ENCODE data around the gene RAPGEF4.

The RAPGEF4 gene

DNA sequence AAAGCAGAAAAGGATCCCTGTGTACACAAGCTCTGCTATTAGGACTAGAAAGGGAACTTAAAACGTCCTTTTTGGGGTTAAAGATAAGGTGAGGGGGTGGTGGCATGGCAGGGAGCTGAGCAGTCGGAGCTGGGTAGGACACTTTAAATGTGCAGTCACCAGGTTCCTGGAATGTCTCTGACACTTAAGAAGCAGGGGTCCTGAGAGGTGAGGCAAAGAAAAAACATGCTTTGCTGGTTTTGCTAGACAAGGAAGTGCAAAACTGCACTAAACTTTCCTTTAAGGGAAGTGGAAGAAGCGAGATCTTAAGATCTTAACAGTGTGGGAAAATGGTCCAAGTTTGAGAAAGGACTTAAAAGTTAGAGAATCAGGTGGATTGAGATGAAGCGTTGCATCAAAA, 240.5 kb downstream of the RAPGEF4 start:
- no peak for DNase-seq

DNA sequence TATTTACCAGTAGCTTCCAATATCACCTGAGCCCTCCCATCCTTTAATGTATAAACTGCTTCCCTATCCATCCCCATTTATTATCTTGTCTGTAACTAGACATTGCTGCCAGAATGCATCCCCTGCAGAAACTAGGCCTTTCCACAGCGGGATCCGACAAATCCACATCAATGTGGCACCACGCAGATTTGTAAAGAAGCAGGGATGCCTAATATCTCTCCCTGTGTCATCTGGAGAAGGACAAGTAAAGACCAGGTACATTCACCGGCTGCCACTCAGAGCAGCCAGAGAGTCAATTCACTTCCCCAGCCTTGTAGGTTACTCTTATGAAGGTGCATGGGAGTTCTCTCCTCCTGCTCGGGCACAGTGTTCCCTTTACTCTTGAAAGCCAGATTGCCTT, 241.2 kb downstream of the RAPGEF4 start:
- DNase-seq: no peak

DNA sequence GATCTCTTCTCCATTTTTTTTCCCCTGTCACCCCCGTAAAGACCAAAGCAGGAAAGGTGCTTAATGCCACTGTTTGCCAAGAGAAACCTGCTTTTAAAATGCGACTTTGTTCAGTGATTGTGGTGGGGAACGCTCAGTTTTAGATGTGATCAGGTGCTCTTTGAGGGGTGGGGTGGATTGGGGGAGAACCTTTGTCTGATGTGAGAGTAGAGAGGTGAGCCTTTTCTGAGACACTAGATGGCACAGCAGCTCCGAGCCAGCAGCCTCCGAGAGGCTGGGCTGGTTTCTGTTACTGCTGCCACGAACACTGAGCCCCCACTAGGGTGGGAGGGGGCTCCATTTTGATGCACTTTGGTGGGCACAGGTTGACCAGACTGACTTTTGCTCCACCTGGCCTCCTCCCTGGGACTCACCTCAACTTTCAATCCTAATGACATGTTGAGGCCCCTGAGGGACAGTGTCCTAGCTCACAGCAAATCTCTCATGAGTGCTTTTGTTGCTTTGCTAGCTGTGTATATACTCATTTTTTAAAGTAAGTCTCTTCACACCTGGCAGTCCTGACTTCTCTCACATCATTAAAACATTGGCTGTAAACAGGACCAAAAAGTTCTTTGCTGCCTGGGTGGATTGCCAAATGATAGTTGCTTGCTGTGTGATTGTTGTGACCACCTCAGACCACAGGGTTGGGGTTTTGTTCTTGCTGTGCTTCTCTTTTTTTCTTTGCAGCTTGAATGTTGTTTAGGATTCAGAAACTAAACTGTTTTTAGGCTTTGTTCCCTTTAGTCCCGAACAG, 241.8 kb downstream of the RAPGEF4 start:
- DNase-seq: no peak

DNA sequence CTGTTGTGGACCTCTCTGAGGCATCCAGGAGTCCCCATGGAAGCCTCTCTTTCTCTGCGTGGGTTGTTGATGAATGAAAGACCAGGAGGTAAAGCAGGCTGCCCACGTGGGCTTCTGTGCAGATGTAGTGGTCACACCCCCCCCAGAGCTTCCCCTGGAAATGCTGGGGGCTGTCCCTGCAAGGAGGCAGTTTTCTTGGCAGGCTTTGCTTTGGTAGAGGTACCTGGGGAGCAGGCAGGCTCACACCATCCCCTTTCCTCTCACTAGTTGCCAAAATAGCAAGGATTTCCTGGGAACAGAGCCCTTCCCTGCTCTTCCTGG, 242.4 kb downstream of the RAPGEF4 start:
- DNase-seq: no peak

DNA sequence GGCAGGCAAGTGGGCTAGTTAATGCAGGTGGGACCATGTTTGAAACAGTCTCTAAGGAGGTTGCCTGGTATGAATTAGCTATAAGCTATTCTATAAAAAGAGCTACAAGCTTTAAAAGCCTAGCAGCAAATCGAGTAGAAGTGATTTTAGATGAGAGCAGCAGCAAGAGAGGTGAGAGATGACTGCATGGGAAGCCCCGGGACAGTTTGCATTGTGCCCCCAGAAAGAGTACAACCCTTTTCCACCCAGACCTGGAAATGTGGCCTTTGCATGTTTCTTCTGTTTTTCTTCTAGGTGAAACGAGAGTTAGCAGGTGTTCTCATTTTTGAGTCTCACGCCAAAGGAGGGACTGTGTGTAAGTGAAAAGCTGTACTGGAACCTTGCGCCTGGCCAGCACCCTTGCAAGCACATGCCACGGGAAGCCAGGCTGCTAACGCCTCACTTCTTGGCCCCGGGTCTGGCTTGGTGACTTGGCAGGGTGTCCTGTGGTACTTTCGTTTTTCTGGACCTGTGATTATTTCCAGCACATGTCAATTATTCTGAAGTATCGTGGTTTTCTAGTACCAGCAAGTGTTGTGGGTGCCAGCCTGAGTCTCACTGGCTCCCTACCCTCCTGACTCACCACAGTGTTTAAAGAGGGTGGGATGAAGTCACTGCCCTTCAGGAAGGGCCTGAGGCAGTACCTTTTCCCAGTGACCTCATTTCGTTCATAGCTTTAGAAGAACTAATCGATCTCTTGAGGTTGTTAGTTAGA, 249.7 kb downstream of the RAPGEF4 start:
- no peak for DNase-seq

DNA sequence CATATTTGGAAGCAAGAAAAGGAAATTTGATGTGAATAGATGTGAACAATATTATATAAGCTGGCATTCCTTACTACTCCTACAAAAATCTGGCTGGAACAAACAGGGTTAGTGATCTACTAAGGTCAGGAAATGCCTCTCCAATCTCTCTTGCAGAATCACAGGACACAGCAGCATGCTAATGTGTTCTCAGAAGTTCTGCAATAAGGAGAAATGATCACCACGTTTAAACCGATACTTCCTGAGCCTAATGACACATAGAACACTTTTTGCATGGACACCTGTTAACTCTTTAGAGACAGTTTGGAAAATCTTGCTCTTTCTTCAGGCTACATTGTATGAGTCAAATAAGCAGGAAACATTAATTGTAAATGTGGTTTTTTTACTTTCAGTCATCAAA, 250.4 kb downstream of the RAPGEF4 start:
- DNase-seq: no peak

DNA sequence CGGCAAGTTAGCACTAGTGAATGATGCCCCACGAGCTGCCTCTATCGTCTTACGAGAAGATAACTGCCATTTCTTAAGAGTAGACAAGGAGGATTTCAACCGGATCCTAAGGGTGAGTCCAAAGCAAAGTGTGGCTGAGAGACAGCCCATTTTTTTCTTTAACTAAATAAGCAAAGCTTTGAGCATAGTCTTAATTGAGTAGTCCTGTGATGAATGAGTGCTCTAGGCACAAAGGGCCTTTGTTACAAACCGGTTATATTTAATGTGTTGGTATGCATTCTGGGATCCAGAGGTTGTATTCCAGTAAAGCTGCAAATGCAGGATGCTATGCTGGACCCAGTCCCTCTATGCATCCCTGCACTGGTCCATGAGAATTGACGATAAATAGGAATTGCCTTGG, 253.1 kb downstream of the RAPGEF4 start:
- no peak for DNase-seq

DNA sequence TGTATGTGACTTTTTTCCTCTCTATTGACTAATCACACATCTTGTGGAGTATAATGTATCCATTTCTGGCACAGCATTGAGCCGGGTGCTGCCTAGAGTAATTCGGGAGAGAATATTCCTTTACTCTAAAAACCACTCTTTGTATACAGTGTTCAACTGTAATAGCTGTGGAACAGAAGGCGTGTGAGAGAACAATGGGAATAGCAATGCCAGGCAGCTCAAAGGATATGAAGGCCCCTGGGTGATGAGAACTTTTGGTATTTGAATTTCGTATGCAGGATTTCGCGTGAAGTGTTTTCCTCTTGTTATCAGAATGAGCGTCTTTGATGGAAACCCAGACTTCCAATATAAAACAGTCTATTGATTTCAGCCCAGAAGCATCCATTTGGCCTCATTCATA, 255.4 kb downstream of the RAPGEF4 start:
- no peak for DNase-seq

DNA sequence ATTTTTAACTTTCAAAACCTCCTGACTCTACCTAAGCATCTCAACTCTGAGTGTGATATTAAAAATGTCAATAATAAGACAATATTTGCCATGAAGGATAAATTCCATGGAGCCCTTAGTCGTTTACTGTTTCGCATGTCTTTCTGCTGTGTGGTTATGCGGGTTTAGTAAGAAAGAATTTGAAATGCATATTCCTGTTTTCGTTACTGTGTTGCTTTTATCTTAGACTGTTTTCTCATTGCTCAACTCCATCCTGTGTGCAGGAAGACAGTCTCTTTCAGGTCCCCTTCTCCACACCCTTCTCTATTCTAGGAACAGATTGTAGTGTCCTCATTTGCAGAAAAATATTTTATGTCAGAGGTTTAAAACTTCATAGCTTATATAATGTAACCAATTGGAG, 257.5 kb downstream of the RAPGEF4 start:
- no peak for DNase-seq

DNA sequence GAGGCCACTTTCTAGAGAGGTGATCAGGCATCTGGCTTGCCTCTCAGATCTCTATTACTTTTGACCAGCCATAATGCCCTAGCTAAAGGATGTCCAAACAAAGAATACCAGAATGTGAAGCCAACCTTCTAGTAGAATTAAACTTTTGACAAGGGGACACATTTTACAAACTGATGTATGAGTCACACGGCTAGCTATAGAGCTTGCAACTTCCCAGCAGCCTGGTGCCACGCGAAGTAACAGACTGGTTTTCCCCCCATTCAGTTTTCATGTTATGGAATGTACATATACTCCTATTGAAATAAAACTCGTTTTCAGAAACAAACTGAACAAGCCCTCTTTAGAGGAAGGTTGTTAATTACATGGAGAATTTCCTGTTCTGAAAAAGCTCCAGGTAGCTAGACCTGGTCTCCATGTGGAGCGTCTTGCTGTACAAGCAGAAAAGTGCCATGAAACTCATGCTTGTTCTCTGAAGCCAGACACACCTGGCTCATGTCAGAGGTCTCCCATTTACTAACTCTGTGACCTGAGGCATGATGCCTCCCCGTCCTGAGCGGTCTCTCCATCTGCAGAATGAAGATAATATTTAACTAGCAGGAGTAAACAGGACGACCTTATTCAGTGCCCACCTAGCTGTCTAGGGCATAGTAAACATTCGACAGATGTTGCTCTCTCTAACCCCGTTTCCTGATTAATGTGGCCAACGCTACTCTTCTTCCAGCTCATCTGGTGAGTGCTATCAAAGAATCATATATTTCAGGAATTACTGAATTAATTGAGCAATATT, 258.5 kb downstream of the RAPGEF4 start:
- no peak for DNase-seq

DNA sequence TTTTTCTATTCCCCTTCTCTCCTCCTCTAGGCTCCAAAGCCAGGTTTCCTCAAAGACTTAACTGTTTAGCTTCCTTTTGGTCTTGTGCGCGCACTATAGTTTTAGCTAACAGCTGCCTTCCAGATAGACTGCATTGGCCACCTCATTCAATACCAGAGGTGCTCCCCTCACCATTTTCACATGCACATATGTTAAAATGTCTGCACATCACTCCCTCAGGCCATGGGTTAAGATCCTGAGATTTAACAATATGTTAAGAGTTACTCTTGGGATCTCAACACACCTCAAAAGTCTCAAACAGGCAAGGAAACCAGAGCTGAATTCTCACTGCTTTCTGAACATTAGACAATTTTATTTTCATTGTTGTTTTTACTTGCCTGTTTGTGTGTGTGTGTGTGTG, 259.2 kb downstream of the RAPGEF4 start:
- no peak for DNase-seq

DNA sequence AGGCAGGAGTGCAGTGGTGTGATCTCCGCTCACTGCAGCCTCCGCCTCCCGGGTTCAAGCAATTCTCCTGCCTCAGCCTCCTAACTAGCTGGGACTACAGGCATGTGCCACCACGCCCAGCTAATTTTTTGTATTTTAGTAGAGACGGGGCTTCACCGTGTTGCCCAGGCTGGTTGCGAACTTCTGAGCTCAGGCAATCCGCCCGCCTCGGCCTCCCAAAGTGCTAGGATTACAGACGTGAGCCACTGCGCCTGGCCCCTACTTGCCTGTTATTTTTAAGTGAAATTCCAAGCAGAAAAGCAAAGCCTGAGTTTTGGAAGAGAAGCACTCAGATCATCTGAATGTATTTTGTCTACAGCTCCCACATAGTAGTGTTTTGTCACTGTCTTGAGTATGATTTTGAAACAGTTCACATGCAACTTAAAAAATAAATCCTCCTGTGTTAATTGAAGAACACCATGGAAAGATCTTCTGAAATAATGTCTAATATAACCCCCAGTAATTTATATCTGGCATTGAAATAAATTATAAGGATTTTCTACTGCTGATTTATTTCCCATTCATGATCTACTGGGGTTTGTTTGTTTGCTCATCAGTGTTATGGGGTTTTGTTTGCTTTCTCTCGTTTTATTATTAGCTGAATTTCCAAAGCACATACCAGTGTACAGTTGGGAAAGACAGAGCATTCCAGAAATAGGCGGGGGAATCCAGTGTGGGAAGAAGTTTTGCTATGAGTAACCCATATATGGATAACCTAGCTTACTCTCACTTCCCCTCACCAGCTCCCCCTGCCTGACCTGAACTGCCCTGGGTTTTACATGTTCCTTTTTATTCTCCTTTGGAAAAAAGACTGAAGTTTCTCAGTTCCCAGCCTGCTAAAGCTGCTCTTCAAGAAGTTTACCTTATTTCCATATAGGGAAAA, 259.9 kb downstream of the RAPGEF4 start:
- DNase-seq: no peak

DNA sequence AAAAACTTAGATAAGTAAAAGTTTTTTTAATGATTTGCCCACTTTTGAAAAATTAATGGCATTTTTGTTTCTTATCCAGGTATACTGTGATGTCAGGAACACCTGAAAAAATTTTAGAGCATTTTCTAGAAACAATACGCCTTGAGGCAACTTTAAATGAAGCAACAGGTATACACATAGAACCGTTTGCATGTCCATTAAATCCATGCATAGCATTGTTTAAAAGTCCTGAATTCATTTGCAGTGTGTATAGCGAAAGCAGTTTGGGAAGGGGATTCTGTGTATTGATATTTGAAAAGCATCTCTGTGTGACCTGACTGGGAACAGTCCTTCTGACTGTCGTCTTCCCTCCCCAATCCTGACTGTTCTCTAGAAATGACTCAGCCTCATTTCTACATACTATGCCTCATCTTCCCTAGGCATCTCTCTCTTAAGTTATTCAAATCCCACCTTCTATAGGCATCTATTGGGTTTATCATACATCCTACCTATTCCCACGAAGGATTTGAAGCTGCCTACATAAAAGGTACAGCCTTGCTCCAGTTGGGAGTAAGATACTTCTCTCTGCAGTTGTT, 260.8 kb downstream of the RAPGEF4 start:
- DNase-seq: no peak

DNA sequence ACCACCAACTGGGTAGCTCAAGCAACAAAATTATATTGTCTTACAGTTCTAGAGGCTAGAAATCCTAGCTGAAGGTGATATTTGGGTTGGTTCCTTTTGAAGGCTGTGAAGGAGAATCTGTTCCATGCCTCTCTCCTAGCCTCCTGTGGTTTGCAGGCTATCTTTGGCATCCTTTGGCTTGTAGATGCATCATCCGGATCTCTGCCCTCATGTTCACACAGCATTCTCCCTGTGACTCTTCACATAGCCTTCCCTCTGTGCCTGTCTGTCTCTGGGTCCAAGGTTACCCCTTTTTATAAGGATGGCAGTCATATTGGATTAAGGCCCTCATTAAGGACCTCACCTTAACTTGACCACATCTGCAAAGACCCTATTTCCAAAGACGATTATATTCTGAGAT, 261.4 kb downstream of the RAPGEF4 start:
- no peak for DNase-seq

DNA sequence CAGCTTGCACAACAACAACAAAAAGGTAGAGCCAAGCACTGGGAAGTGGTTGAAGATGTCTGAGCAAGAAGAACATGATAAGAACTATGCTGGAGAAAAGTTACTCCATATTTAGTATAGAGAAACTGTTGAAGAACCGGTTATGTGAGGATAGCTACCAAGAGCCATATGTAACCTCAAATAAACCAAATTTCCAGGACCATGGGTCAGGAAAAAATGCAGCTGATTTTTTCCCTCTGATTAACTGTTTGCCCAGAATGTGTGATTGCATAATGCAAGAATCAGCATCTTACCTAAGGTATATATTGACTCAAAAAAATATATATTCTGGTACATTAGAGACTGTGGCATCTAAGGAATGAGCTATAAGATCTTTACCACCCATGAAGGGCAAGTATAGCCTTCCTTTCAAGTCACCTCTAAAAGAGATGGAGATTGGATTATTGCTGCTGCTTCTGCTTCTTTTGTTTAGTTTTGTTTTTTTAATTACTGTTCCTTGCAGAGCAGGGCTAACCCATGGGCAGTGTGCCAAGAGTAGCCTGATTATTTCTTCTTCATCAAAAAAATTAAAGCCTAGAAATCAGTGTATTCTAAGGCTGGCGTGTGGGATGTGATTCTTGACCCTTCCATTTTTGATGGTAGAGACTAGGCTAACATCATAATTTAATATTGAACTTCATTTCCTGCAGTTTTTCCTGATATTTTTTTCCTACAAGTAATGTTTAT, 263.1 kb downstream of the RAPGEF4 start:
- no peak for DNase-seq

DNA sequence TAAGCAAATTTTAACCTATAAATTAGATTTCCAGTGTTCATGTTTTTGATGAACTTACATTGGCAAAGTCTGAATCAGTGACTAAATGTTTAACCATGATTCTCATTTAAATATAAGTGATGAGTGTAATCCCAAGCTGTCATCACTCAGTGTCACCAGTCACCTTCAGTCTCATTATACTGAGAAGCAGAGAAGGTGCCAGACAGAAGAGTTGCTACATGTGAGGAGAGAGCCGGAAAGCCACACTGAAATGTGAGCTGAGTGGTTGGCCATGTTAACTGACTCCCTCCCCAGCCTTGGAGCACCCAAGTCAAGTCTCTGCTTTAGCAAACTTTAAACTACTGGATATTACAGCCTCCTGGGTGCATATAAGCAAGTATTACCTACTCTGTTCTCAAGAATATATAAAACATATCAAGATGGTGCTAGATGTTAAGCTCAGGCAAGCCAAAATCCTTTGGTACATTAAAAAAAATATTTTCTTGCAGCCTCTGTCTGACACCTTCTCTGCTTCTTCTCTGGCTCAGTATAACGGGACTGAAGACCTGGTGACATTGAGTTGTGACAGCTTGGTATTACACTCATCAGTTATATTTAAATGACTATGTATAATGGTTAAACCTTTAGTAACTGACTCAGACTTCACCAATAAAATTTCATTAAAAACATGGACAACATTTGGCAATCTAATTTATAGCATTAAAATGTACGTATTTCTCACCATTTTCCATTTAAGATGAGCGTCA, 264.2 kb downstream of the RAPGEF4 start:
- no peak for DNase-seq

DNA sequence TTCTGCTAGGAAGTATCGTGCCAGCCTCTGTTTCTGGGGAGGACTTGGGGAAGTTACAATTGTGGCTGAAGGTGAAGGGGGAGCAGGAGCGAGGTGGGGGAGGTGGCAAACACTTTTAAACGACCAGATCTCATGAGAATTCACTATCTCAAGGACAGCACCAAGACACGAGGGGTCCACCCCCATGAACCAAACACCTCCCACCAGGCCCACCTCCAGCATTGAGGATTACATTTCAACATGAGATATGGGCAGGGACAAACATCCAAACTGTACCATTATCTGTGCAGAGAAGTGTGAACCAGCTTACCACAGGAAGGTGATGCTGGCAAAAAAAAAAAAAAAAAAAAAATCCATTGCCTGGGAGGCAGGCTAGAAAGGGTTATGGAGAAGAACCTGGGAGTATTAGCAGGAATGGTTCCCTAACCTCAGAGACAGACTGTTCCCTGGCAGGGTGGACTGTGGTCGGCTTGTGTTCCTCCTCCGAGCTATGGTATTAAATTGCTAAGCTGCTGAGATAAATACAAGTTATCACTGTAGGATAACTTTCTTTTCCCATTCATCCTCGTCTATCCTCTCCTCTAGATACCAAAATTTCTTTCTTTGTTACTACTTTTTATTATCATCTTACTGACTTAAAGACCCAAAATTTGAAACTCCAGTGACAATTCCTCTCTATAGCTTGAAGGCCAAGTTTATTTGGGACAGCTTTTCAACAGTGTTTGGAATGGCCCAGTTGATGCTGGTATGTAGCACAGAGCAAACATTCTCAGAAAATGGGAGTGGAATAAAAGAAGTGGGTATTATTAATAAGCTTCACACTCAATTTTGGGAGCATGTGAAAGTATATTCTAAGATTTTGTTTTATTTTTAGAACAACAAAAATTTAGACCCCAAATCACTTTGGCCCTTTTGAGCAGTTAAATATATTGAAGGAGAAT, 266.3 kb downstream of the RAPGEF4 start:
- no peak for DNase-seq

DNA sequence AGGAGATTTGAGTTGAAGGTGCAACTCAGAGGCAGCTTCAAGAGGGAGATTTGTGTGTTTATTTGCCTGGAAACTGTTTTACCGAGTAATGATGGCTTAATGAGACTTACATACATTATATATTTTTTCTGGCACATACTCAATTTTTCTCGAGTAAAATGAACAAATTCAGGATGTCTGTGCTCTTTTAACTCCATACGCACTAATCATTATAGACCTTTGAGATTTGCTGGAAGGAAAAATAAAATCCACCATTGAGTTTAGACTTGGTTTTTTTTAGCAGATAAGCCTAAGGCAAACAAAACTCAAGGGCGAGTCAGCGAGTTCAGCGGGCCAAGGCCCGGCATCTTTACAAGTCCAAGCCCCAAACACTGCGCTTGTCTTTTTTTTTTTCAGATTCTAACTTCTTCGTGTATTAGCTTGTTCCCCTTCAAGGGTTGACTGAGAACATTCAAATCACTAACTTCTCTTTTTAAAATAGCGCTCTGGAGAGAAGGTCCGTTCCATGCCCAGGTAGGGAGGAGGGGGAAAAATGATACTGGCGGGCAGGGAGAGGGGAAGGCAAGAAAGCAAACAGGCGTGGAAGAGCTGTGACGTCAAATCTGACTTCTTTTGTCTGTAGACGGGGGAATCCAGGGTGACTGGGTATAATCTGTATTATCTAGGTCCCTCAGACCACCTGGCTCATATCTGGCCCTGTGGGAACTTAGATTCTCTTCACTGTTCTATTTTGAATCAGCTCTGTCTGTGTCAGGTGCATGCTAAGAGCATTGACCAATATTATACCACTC, 267.3 kb downstream of the RAPGEF4 start:
- no peak for DNase-seq

DNA sequence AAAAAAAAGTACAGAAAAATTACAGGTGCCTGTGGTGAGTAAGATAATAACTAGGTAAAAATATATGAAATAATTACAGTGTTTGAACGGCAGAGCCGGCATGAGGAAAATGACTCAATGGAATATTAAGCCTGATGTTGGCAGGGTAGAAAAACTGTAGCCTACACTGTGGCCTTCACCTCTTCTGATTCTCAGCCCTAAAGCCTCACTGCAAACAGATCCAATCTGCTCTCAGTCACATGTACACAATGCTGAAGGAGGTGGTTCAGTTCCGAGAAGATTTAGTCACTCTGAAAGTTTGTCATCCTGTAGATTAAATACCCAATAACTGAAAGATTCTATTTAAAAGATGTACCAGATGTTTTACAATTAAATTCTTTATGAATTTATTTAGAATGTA, 273.1 kb downstream of the RAPGEF4 start:
- DNase-seq: no peak
